Right hindlimb (tissue), 1 donor: ENCODE results near the gene KMT2D.
"Not testable (repeated sequence)": the region's sequence is repeated elsewhere in the genome, so short reads cannot be mapped to it uniquely, and the experiment has no call there.

Source experiments
- DNase-seq: peaks from one replicate; pipeline ENCODE4 v3.0.0-alpha.2; 2018

Gene KMT2D

DNA sequence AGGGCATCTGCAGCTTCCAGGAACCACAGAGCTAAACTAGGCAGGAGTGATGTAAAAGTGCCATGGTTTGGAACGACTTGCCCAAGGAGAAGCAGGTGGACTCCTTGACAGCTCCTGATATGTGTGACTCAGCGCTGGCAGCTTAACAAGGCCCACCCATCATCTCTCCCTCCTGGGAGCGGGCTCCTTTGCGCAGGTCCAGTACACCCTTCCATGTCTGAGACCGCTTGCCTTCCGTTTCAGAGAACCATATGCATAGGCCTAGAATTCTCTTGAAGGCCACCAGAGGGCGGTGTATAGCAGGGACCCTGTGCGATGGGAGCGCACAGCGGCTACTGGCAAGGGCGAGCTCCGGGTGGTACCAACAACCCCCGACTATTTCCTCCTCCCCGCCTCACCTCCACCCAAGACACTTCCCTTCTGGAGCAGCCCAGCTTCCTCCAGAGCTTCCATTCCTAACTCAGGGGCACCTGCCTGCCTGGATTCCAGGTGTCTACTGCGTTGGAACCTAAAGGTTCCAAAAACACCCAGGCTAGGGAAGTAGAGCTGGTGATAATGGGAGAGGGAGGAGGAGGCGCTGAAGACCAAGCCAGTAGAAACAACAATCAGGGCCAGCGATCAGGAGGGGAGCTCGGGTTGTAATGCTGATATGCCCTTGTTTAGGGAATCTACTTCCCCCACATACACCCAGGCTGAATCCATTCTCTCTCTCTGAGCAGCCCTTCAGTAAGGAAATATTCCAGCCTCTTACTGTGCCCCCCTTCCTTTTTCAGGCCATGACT is 27.7 kb upstream of the KMT2D start:
- DNase-seq = peak; percentile 85

DNA sequence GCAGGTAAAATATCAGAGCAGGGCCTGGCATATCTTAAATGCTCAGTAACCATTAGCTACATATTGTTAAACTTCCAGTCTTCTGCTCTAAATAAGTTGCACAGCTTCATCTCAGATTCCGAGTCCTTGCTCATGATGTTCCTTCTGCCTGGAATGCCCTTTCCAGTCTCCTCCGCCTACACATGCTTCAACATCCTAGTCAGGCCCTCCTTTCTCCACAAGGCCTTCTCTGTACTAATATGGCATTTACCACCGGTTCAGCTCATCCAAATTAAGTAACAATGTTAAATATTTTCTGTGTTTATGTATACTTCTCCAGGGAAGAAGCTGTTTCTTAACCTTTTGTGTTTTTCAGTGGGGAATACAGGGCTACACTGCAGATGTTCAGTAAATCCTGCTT is 25.5 kb upstream of the KMT2D start:
- DNase-seq = no peak

DNA sequence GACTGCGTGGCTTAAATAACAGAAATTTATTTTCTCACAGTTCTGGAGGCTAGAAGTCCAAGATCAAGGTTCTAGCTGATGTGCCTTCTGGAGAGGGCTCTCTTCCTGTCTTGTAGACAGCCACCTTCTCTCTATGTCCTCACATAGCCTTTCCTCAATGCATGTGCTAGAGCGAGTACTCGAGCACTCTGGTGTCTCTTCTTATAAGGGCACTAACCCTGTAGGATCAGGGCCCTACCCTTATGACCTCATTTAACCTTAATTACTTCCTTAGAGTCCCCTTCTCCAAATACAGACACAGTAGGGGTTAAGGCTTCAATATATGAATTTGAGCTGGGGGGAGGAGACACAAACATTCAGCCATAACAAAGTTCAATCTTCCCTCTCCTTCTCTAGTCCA is 23.8 kb upstream of the KMT2D start:
- no peak for DNase-seq

DNA sequence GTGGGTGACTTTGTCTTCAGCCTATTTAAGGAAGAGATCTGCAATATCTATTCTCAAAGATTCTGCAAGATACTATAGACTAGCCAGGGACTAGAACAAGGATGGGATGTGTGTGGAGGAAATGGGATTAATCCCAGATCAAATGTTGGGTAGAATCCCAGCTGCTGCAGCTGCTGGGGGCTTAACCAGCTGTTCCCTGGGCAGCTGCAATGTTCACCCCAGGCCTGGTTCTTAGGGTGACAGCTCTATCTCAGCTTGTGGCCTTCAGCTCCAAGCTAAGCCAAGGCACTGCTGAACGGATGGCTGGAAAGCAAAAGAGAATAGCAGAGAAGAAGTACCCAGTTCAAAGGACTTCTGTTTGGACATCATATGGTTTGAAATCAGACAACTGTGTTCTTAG is 19.2 kb upstream of the KMT2D start:
- DNase-seq = peak; percentile 81

DNA sequence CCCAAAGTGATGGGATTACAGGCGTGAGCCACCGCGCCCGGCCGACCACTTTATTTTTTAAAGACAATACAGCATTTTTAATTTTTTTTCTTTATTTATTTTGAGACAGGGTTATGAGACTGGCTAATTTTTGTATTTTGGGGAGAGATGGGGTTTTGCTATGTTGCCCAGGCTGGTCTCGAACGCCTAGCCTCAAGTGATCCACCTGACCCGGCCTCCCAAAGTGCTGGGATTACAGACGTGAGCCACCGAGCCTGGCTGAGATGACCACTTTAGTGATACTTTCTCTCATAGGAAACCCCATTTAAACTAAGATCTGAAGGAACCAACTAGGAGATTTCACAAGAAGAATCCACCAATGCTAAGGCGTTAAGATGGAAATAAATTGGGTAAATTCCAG is 10.4 kb upstream of the KMT2D start:
- DNase-seq = no peak

DNA sequence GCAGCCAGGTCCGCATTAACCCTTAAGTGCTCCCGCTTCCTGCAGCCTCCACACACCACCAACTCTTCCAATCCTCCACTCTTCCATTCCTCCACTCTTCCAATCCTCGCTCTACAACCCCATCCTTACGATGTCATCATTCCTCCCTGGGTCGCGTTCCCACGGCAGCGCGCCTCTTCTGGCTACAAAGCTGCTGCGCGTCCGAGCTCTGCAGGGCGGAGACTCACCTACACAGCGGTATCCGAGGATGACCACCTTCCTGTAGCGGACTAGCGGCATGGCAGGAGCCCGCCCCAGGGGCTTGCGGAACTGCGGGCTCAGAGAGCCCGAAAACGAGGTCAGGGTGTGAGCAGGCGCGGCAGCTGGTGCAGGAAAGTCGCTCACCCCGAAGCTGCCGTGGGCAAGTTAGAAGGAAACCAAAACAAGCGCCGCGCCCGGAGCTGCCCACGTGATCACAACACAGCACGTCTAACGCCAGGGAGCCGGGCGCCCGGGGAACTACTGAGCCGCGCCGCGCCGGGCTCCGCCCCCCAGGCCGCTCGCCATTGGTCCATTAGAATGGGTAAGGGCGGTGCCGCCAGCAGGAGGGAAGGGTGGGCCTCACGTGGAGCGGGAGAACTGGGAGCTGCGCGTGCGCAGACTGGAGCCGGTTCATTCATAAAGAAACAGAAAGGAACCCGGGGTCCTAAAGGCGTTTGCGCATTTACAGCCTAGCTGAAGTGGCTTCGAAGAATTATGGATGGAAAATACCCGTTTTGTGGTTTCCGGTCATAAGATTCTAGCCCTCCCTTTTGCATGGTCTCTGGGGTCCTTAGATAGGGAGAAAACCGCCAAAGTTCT is 9.1 kb upstream of the KMT2D start, which contains the start of gene RHEBL1:
RHEBL1 (minus strand) TSS at position 473 of the 840 bp plus-strand sequence; CDS start at position 279, 194 bp downstream.
- peak; percentile 98 for DNase-seq

DNA sequence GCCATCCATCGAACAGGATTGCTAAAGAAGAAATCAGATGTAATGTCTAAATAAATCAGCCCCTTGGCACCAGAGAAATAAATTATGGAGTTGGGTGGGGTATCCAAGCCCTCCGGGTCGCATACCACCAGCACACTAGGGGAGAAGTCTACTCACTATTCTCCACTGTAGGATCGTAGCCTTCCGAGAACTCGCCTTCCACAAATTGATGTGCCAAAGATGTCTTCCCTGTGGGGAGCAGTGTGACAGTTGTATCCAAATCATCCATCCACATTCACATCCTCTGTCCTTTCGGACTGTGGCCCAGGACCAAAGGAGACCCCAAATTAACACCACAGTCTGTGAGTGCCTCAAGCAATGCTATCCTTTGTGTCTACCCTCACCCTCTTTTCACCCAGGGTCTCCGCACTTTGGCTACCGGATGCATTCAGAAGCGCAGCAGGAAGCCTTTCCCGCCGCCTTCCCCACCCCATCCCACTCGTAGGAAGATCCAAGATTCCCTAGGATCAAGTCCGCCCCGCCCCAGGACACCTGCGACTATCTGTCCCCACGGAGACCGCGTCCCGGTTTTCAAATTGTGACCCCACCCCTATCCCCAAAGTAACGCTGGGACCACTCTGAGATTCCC is 8.4 kb upstream of the KMT2D start:
- DNase-seq = no peak

DNA sequence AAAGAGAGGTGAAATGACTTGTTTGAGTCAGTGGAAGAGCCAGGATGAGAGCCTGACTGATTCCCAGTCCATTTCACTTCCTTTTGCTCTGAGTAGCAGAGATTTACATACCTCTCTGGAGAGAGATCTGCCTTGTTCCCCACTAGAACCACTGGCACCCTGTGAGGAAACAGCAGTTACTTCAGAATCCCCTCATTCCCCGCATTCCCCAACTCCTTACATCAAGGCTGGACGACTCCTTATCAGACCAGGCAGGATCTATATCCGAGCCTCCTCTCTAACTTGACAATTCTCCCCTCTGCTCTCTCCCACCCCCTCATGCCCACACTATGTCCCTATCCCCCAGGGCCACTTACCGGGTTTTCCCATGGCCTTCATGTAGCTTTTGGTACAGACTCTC is 5.5 kb upstream of the KMT2D start:
- DNase-seq = no peak

DNA sequence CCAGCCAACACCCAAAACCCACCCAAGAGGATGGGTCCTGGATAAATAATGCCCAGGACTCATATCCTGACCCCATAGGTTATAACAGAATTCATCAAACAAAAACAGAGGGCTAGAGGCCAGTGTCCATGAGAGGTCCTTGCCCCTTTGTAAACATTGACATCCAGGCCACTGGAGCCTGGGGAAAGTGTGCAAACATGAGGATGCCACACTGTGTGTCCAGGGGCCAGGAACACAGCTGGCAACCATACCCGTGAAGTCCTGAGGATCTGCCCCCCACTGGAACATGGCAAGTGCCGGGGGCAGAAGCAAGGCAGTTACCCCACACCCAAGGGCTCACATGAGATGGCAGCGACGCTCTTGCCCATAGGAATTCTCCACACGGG is 4.2 kb upstream of the KMT2D start:
- DNase-seq = no peak

DNA sequence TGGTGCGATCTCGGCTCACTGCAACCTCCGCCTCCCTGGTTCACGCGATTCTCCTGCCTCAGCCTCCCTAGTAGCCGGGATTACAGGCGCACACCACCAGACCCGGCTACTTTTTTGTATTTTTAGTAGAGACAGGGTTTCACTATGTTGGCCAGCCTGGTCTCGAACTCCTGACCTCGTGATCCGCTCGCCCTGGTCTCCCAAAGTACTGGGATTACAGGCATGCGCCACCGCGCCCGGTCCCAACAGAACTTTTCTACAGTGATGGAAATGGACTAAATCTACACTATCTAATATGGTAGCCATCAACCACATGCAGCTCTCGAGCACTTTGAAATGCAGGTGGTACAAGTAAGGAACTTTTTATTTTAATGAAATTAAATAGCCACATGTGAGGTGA is 1.3 kb upstream of the KMT2D start:
- DNase-seq = not testable (repeated sequence)

DNA sequence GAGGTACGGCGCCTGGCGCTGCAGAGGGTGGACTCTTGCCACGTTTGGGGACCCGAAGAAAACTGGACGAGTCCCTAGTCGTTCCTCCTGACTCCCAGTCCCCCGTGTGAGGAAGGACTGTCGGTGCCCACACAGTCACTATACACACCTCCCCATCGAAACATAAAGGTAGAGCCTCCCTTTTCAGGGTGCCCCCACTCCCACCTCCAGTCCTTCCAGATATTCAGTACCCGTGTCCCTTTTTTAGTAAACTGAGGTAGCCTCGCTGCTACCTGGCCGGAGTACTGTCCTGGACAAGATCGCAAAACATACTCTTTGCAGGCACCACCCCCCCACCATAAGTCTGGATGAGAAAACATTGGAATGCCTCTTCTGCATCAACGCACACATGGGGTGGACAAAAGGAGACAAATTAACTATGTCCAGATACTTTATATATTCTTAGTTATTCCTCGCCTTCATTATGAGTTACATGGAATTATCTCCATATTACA is 610 bp upstream of the KMT2D start:
- DNase-seq = no peak

DNA sequence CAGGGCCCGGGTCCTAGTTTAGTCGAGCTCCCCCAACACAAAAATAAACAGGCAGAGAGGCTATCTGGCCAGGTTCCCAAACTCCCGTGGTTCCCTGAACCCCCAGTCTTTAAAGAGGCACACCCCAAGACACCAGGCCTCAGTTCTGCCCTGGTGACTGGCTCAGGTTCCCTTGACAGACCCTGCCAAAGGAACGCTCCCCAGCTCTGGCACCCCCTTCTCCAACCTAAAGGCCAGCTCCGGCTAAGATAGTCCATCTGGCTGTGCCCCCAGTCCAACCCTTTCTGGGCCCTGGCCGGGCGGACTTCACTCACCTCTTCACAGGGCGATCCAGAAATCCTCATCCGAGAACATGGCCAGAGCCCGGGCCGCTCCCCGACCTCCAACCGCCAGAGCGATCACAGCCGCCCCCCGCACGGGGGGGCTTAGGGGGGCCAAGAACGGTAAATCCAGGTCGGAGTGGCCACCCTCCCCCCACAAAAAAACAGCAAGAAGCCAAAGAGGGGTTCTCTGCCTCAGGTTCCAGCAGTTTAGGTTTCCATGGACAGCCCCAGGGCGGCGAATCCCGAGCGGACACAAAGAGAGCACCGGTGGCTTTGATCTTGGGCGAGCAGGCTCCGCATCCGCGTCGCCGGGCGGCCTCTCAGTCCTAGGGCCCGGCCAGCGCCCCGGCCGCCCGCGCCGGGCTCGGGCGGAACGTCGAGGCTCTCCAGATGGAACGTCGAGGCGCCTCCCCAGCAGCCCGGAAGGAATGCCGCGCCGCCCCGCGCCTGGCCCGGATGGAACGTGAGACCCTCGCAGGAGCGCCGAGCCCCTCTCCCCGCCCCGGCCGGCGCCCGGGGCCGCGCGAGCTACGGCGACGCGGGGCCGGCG is 1.1 kb downstream of the KMT2D start:
- no peak for DNase-seq

DNA sequence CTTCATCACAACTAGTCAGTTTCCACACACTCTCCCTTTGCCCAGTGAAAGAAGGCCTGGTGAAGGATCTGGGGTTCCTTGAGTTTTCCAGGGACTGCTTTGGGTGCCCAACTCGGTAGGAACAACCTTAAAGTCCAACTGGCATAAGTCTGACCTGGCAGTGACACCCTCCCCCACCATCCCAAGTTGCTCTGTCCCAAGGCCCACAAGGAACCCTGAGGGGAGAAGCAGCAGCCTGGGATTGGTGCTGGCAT is 1.6 kb downstream of the KMT2D start:
- DNase-seq = no peak

DNA sequence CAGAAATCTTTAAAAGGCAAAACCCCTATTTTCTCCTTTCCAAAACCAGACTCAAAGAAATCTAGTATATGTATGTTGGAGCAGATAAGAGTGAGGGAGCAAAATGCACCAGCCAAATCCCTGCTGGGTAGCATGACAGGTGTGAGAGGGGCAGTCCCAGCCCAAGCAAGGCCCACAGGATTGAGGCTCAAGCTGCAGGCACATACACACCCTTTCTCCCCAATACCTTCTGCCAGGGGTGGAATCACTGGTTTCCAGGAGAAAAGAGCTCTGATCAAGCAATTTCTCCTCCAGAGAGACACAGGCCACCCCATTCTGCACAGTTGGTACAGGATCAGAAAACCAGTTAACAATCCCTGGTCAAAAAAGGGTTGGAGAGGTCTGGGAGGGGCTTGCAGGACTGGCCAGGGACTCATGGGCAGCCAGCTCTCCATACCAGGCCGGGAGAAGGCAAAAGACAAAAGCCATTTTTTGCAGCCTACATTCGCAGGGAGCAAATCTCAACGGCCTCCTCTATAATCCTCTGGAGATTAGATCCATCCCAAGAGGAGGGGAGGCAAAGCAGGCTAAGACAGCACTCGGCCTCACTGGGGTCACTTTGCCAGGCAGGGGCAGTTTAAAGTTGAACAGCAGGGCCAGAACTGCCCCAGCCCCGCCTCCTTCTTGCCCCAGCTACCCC is 2.1 kb downstream of the KMT2D start:
- no peak for DNase-seq

DNA sequence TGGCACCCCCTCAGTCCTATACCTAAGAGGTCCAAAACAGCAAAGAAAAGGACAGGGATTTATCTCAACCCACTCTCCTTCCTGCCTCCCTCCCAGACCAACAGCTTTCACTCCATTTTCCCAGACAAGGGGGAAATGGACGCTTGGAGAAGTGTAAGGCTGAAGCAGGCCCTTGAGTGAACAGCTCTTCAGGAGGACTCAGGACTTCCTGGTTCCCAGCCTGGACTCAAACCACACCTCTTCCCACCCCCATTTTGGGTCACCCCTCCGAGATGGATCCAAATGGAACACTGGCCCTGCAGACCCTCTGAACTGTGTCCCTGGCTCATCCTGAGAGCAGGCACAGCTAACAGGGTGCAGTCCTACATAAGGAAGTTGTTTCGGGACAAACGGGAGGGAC is 2.7 kb downstream of the KMT2D start:
- no peak for DNase-seq

DNA sequence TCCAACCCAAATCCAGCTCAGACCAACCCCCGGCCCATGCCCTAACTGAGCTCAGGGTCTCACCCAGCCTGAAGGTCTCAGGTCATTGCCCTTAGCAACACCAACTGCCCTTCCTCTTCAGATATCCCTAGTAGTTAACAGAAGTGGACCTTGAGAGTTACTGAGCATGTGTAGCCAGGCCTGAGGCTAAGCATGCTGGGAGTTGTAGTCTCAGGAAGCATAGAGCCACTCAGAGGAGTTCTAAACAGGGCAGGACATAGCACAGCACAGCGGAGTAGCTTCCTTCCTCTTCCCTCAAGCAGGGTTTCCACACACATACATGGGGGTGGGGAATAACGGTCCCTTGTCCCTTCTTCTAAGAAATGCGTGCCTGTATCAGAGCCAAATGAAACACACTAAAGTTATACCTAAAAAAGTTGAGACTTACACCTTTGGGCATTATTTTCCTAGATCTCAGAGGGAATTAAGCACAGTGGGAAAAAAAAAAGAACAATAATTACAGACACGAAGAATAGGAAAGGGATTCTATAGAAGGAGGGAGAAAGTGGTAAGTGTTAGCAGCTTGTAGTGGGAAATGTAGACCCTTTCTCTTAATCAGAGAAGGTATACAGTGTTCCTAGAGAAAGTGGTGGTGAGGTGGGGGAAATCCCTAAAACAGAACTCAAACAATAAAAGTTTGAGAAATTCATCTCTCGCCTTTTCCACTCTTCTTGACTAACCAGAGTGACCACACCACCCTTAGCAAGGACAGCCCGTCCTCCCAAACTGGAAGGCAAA is 4.4 kb downstream of the KMT2D start:
- peak; percentile 67 for DNase-seq

DNA sequence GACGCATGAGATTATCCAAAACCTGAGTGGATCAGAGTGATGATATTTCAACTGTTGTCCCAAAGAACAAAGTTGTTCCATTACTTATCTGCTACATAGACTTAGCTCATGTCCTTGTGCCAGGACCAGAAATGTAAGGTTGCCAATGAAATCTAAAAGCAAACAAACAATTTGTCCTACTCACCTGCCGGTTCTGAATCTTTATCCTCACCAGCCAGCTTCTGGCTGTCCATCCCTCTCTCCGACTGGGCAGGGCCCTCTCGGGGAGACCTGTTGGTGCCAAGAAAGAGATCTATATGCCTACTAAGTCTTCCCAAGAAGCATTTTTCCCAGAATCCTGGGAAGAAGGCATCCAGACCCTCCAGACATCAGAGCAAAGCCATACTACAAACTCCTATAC is 5.5 kb downstream of the KMT2D start:
- no peak for DNase-seq

DNA sequence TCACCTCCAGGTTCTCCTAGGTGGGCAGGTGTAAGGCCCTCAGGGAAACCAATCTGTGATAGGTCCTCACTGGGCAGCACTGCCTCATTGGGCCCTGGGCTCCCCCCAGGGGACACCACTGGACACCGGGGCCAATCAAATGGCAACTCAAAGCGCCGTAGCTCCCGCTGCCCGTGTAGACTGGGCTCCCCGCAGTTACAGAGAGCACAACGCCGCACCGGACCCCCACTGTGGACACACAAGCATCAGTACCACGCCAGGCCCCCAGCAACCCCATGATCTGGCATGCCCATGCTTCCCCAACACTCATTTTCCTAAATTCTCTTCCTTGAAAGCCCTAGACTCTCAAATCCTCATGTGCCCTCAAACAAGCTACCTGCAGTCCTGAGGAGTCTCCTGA is 6.1 kb downstream of the KMT2D start:
- DNase-seq = no peak

DNA sequence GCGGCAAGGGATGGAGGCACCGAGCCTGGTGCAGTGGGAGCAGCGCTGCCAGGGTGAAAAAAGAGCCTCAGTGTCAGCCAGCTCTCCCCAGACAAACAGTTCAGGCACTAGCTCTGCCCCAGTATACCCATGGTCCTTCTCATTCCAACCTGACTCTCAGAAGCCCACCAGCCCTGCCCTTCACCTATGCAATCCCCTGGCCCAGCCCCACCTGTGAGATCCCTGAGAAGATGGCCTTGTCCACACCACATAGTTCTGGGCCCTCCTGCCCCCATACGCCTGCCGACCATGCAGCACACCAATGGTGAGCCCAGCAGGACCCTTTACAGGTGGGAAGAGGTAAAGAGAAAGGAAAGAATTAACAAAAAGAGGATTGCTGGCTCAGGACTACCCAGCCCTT is 6.5 kb downstream of the KMT2D start:
- no peak for DNase-seq

DNA sequence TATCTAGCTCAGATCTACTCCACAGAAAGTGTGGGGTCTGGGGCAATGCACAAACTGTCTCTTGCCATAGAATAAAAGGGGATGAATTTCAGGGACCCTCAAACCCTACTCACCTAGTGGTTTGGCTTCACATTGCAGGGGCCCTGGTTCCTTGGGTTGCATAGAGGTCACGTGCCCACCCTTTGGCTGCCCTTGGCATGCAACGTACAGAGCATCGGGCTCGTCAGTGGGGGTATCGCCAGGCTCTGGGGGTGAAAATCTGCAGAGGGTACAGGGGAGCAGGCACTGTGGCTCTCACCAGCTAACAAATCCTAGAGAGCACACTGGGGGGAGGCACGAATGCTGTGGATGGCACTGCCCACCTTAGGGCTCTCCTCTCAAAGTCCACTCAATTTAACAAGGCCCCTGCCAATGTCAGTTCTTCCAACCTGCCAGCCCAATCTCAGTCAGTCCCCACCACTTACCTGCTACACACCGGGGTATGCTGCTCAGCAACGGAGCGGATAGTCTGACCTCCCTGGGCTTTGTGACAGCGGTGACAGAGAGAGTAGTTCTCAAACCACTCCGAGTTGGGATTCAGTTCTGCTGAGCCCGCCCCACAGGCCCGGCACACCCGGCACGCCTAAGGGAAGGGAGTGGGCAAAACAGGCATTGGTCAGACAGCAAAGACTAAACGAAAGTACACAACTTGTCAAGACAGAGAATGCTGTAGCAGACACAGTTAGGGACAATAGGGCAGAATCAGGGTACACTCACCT is 8.0 kb downstream of the KMT2D start:
- DNase-seq = no peak
